Ishikawa (cell line): ENCODE data around the gene BABAM2.

Experiments
- CEBPB ChIP-seq: IDR thresholded peaks from 2 replicates; pipeline ENCODE4 v1.6.1; 2012
- CREB1 ChIP-seq: IDR thresholded peaks from 2 replicates; pipeline ENCODE4 v1.6.1; 2012; ENCODE audit warnings: low read depth
- EGR1 ChIP-seq: IDR thresholded peaks from 2 replicates; pipeline ENCODE4 v1.6.1; 2012
- EP300 ChIP-seq: IDR thresholded peaks from 2 replicates; pipeline ENCODE4 v1.6.1; 2012; ENCODE audit warnings: borderline replicate concordance
- FOXM1 ChIP-seq: IDR thresholded peaks from 2 replicates; pipeline ENCODE4 v1.6.1; 2012; ENCODE audit warnings: low read depth, borderline replicate concordance
- MAX ChIP-seq: IDR thresholded peaks from 2 replicates; pipeline ENCODE4 v1.6.1; 2012
- NFIC ChIP-seq: IDR thresholded peaks from 2 replicates; pipeline ENCODE4 v1.6.1; 2012
- RAD21 ChIP-seq: IDR thresholded peaks from 2 replicates; pipeline ENCODE4 v1.6.1; 2012; ENCODE audit warnings: low read depth
- TAF1 ChIP-seq: IDR thresholded peaks from 2 replicates; pipeline ENCODE4 v1.6.1; 2012; ENCODE audit warnings: low read depth, mild to moderate bottlenecking
- TCF12 ChIP-seq: IDR thresholded peaks from 2 replicates; pipeline ENCODE4 v1.6.1; 2012; ENCODE audit warnings: low read depth
- TEAD4 ChIP-seq: IDR thresholded peaks from 2 replicates; pipeline ENCODE4 v1.6.1; 2012
- USF1 ChIP-seq: IDR thresholded peaks from 2 replicates; pipeline ENCODE4 v1.6.1; 2012
- YY1 ChIP-seq: IDR thresholded peaks from 2 replicates; pipeline ENCODE4 v1.6.1; 2012; ENCODE audit warnings: low read depth
- ZBTB7A ChIP-seq: IDR thresholded peaks from 2 replicates; pipeline ENCODE4 v1.6.1; 2012; ENCODE audit warnings: low read depth
- TF ChIP-seq, protein P1 (sequence below): IDR thresholded peaks from 2 replicates; pipeline ENCODE4 v1.6.1; 2012; ENCODE audit warnings: low read depth, mild to moderate bottlenecking

BABAM2 gene

GRCh38 chr2:28155627-28156026 is 265.1 kb downstream of the BABAM2 start:
- peak; percentile 53 for TF ChIP-seq TEAD4
- no peak for TF ChIP-seq TAF1
- TF ChIP-seq RAD21, result peak; percentile 40

DNA sequence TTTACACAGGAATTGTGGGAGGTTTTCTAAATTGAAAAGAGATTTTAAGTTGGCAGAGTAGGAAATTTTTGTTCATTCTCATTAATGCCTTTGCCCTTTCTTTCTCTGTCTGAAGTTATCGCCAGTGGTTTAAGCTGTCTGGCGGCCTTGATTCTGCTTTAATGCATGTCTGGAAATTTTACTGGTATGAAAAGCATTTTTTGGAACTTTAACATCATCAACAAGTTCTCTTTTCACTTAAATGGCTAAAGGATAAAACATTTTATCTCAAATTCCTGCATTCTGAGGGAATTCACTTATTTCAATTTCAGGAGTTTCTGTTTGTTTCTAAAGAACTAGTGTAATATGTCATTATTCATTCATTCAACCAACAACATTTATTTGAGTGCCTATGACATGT is 268.3 kb downstream of the BABAM2 start:
- TF ChIP-seq ZBTB7A (no peak), EGR1 (no peak), NFIC (no peak), RAD21 (no peak), CREB1 (no peak), MAX (no peak), TEAD4 (no peak)

- TF ChIP-seq FOXM1 (0 out of 2 replicates have a peak, but pooled peaks have one; percentile 18), EGR1 (no peak), USF1 (no peak), YY1 (no peak), MAX (peak; percentile 28; the same call in 1 of the 2 replicates), TAF1 (no peak), RAD21 (no peak), ZBTB7A (no peak), CEBPB (0 out of 2 replicates have a peak, but pooled peaks have one; percentile 53), NFIC (no peak), TCF12 (no peak), TEAD4 (peak; percentile 61), CREB1 (no peak), EP300 (peak; percentile 15; the same call in 1 of the 2 replicates)
- TF ChIP-seq, protein P1, sequence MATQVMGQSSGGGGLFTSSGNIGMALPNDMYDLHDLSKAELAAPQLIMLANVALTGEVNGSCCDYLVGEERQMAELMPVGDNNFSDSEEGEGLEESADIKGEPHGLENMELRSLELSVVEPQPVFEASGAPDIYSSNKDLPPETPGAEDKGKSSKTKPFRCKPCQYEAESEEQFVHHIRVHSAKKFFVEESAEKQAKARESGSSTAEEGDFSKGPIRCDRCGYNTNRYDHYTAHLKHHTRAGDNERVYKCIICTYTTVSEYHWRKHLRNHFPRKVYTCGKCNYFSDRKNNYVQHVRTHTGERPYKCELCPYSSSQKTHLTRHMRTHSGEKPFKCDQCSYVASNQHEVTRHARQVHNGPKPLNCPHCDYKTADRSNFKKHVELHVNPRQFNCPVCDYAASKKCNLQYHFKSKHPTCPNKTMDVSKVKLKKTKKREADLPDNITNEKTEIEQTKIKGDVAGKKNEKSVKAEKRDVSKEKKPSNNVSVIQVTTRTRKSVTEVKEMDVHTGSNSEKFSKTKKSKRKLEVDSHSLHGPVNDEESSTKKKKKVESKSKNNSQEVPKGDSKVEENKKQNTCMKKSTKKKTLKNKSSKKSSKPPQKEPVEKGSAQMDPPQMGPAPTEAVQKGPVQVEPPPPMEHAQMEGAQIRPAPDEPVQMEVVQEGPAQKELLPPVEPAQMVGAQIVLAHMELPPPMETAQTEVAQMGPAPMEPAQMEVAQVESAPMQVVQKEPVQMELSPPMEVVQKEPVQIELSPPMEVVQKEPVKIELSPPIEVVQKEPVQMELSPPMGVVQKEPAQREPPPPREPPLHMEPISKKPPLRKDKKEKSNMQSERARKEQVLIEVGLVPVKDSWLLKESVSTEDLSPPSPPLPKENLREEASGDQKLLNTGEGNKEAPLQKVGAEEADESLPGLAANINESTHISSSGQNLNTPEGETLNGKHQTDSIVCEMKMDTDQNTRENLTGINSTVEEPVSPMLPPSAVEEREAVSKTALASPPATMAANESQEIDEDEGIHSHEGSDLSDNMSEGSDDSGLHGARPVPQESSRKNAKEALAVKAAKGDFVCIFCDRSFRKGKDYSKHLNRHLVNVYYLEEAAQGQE, result no peak
Observed at GRCh38 chr2:28160986-28161425, 270.5 kb downstream of the BABAM2 start.

GRCh38 chr2:28161466-28161865 is 270.9 kb downstream of the BABAM2 start:
- TF ChIP-seq EGR1 (no peak), TEAD4 (no peak), YY1 (no peak), RAD21 (no peak), EP300 (no peak)

DNA sequence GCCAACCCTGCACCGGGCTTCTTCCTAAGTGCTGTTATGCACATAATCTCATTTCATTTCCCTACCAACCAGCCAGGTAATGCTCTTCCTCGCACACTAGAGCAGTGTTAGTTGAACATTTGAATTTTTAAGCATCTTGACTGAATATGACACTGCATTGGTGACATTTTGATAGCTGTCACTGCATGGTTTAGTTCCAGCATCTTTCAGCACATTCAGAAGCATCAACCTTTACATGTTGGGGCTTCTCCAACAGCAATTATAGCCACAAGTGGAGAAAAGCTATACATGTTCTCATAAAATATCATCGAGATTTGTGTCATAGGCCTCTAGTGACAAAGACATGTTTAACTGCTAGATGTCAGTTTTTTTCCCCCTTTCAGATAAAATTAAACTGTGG is 272.0 kb downstream of the BABAM2 start:
- TF ChIP-seq FOXM1 (no peak), MAX (no peak), TEAD4 (no peak), EGR1 (no peak), TAF1 (no peak), NFIC (no peak), ZBTB7A (no peak), YY1 (no peak), USF1 (no peak), RAD21 (no peak), EP300 (no peak)
- TF ChIP-seq, protein P1, result no peak

DNA sequence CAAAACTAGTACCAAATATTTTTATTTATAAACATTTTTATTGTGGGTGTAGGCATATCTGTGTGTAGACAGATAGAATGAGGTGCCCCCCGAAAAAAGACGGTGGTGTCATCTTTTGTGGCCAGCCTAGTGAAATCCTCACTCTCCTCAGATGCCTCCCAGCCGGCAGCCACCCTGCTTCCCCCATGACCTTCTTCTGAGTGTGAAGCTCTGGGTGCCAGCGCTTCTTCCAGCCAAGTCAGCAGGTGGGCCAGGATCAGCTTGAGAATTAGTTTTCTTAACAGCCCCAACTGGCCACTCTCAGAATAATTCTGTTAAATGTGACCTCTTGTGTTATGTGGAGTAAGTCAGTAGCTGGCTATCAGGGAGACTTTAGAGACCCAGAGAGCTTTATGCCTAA is 272.5 kb downstream of the BABAM2 start:
- TF ChIP-seq, protein P1, result no peak
- no peak for TF ChIP-seq MAX
- no peak for TF ChIP-seq EP300
- TF ChIP-seq TCF12, result no peak
- TF ChIP-seq CEBPB, result no peak
- TF ChIP-seq TAF1, result no peak
- TF ChIP-seq FOXM1, result no peak
